Measurements from ENCODE around the gene SNRPB.
A peak's percentile ranks its signal among the peaks of the same experiment; 100 is the strongest.

Gene SNRPB

DNA sequence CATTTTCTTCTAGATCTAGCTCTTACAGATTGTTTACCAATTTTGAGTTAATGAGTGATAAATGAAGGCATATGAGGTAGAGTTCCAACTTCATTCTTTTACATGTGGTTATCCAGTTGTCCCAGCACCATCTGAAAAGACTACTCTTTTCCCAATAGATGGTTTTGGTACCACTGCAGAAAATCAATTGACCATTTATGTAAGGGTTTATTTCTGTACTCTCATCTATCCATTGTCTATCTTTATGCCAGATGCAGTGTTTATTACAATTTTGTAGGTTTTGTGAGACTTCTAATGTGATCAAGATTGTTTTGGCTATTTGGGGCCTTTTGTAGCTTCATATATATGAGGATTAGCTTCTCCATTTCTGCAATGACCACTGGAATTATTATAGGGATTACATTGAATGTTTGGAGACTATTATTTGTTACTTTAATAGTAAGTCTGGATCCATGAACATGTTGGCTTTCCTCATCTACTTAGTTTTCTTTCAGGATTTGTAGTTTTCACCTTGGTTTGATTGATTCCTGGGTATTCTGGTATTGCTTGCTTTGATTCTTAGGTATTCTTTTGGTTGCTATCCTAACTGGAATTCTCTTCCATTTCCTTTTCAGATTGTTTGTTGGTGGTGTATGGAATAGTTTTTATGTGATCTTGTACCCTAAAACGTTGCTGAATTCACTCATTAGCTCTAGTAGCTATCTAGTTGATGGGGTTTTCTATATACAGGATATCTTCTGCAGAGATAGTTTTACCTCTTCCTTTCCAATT, 10.4 kb downstream of the SNRPB start (continued):
- TF ChIP-seq HIC1 (tag by site-specific recombination; IDR thresholded peaks at IDR 0.05) (no peak), ZNF830 (tag by site-specific recombination; IDR thresholded peaks at IDR 0.05; ENCODE audit: low read depth) (no peak), ZNF510 (tag by site-specific recombination; IDR thresholded peaks at IDR 0.05; ENCODE audit: insufficient replicate concordance) (no peak), ZNF248 (tag by site-specific recombination; IDR thresholded peaks at IDR 0.05) (no peak), ZNF837 (tag by site-specific recombination; IDR thresholded peaks at IDR 0.05) (no peak), ZFHX2 (tag by site-specific recombination; conservative IDR thresholded peaks at IDR 0.05) (no peak), ZNF555 (tag by site-specific recombination; conservative IDR thresholded peaks at IDR 0.05) (no peak), ZNF138 (tag by site-specific recombination; IDR thresholded peaks at IDR 0.05; ENCODE audit: borderline replicate concordance) (no peak), MZF1 (tag by site-specific recombination; IDR thresholded peaks at IDR 0.05; ENCODE audit: borderline replicate concordance) (no peak)

- Histone ChIP-seq H3K4me1 (ENCODE audit: control insufficient read depth, insufficient read depth, low read length) (no peaks in the 10 kb centered on the region), H3K4me3 (ENCODE audit: low read depth, low read length) (no peak overlapping the region), H3K9me3 (ENCODE audit: control insufficient read depth, insufficient read depth, low read depth, low read length) (no peaks in the 10 kb centered on the region), H3K36me3 (ENCODE audit: control insufficient read depth in 2 of 2, insufficient read depth in 1 of 2, low read length in 2 of 2) (peaks cover 37 to 43% of the 10 kb centered on the region in 2 experiments), H3K27ac (ENCODE audit: extremely low read depth, low read depth, low read length) (no peak overlapping the region)
- CTCF ChIA-PET = interaction anchor here (0.6 to 1.5 kb wide), 4 partner anchors 8 to 311 kb away, joined by 3 to 7 read pairs (median 4); no protein-coding TSS in a partner anchor
- POLR2A ChIA-PET = interaction anchor here (7.6 kb wide), 1 partner anchor 11 kb away, joined by 51 read pairs; the partner anchor contains the start of gene SNRPB
- TF ChIP-seq ZNF132 (tag by site-specific recombination; IDR thresholded peaks at IDR 0.05; ENCODE audit: borderline replicate concordance) (no peak), ZNF140 (tag by site-specific recombination; IDR thresholded peaks at IDR 0.05) (peak; percentile 42; the same call in 1 of the 2 replicates), PRDM1 (tag by site-specific recombination; IDR thresholded peaks at IDR 0.05) (peak; percentile 30; the same call in 1 of the 2 replicates)
These were observed 11.6 kb downstream of the SNRPB start for GRCh38 chr20:2458919-2459499.

- no peak overlapping the region for H3K27ac ChIP-seq (ENCODE audit: extremely low read depth, low read depth, low read length)
- CTCF ChIA-PET = interaction anchor here (0.5 to 1.6 kb wide), 14 partner anchors 13 to 1078 kb away, joined by 3 to 7 read pairs (median 3); no protein-coding TSS in a partner anchor
- no peak overlapping the region for H3K4me3 ChIP-seq (ENCODE audit: low read depth, low read length)
- no peaks in the 10 kb centered on the region for H3K9me3 ChIP-seq (ENCODE audit: control insufficient read depth, insufficient read depth, low read depth, low read length)
- peaks cover 8 to 13% of the 10 kb centered on the region in 2 experiments; a peak in 2 of 3 replicates for H3K36me3 ChIP-seq (ENCODE audit: control insufficient read depth in 2 of 2, insufficient read depth in 1 of 2, low read length in 2 of 2)
- POLR2A ChIA-PET = interaction anchor here (0.7 to 7.6 kb wide), 3 partner anchors 9 to 249 kb away, joined by 3 to 51 read pairs (median 6); partner anchors contain the start of gene SNRPB
- TF ChIP-seq ZNF664 (tag by site-specific recombination; IDR thresholded peaks at IDR 0.05) (peak; percentile 85), SP3 (tag by site-specific recombination; IDR thresholded peaks at IDR 0.05) (no peak), ZNF394 (tag by site-specific recombination; IDR thresholded peaks at IDR 0.05; ENCODE audit: borderline replicate concordance) (peak; percentile 92; the same call in 1 of the 2 replicates), ZNF140 (tag by site-specific recombination; IDR thresholded peaks at IDR 0.05) (no peak), ZNF354C (tag by site-specific recombination; IDR thresholded peaks at IDR 0.05; ENCODE audit: borderline replicate concordance, low read depth) (no peak), PRDM1 (tag by site-specific recombination; IDR thresholded peaks at IDR 0.05) (peak; percentile 99), ZBTB17 (tag by site-specific recombination; IDR thresholded peaks at IDR 0.05) (peak; percentile 26; the same call in 1 of the 2 replicates), ZNF623 (tag by site-specific recombination; IDR thresholded peaks at IDR 0.05) (no peak), ZNF366 (tag by site-specific recombination; conservative IDR thresholded peaks at IDR 0.05) (peak; percentile 85), BCL11A (tag by site-specific recombination; IDR thresholded peaks at IDR 0.05; ENCODE audit: low read depth) (no peak)
- H3K4me1 ChIP-seq (ENCODE audit: control insufficient read depth, insufficient read depth, low read length) = no peaks in the 10 kb centered on the region
These were observed 14.7 kb downstream of the SNRPB start for GRCh38 chr20:2455771-2456497.

Measured in HEK293 (cell line).